ENCODE data around the gene VTI1A.

The VTI1A gene

GRCh38 chr10:112750427-112751167 is 303.6 kb downstream of the VTI1A start:
- DNase-seq (ENCODE audit: low read depth in 1 of 2, low spot score in 1 of 2) = no peak

- DNase-seq (ENCODE audit: low read depth in 1 of 2, low spot score in 1 of 2) = no peak
Measured at GRCh38 chr10:112751651-112752050, 304.6 kb downstream of the VTI1A start.

- DNase-seq (ENCODE audit: low read depth in 1 of 2, low spot score in 1 of 2) = no peak
Measured at GRCh38 chr10:112752288-112752687, 305.3 kb downstream of the VTI1A start.

DNA sequence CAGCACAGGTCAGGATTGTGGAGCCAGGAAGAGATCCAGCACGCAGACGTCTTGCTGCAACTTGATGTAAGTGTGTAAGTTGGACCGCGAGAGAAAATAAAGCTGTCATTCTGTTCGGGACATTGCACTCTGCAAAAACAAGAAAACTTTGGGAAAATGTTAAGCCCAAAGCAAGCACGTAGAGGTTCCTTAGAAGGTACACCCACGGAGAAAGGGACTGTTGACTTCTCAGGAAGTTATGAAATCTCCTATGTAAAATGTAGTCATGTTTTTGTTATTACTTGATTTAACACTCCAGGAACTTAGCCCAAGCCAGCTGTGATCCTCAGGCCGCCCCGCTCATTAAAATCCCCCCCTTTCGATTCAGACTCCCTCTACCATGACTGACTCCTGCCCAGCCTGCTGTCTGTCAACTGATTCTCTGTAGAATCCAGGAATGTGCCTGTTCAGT is 307.0 kb downstream of the VTI1A start:
- no peak for DNase-seq (ENCODE audit: low read depth in 1 of 2, low spot score in 1 of 2)

DNA sequence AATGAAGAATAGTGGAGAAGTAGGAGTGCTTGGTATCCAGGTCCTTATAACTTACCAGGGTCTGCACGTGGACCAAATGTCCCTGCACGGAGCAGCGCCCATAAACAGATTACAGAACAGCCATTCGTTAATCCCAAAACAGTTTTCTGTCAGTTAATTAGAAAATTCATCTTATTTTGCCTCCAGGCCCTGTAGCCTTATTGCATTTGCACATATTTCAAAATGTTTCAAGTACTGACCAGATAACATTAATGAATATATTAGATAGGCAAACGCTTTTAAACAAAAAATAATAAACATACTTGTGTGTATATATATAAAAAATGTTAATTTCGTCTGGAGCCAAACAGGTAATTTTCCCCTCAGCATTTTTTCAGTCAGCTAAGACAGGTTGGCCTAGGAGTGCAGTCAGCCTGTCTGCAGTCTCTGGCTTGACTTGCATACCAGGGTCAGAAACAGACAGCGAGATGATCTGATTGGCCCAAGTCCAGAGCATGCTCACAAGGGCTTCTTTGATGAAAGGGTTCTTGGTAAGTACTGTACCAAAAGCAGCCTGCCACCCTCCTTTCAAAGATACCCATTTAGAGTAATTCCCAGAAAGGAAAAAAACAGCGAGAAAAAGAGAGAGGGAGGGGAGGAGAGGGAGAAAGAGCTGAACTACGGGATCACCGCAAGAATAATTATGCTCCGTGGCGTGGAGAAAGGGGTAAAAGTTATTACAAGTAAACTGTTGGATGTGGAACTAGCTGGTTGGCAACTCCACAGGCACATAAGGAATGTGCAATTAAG is 308.6 kb downstream of the VTI1A start:
- no peak for DNase-seq (ENCODE audit: low read depth in 1 of 2, low spot score in 1 of 2)

DNA sequence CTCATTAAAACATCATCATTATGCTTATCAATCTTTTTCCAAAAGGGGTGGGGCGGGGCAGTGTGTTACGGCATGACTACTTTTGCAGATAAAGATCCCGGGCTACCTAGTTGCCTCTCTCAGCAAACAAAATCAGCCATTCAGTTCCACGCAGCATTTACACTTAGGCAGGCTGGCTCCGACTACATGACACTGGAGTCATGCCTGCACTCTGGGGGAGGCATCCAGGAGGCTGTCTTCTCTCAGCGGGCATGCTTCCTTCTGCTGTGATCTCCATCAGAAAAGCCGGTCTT is 309.2 kb downstream of the VTI1A start:
- DNase-seq (ENCODE audit: low read depth in 1 of 2, low spot score in 1 of 2) = no peak

DNA sequence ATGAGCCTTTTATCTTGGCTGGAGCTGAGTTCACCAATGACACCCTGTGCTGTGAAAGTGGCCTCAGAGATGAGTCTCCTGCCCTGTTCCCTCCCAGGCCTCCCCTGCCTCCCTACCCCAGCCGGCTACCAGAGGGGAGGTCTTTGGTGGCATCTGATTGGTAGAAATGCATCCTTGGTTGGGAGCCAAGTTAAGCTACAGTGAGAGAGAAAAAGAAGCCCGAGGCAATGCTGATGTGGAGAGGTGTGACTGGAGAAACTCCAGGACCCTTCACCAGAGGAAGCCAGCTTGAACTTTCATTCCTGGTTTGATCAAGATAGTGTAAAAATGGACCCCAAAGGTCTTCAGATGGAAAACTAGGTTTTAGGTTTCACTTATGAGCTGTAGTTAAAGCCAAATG is 311.9 kb downstream of the VTI1A start:
- no peak for DNase-seq (ENCODE audit: low read depth in 1 of 2, low spot score in 1 of 2)

DNA sequence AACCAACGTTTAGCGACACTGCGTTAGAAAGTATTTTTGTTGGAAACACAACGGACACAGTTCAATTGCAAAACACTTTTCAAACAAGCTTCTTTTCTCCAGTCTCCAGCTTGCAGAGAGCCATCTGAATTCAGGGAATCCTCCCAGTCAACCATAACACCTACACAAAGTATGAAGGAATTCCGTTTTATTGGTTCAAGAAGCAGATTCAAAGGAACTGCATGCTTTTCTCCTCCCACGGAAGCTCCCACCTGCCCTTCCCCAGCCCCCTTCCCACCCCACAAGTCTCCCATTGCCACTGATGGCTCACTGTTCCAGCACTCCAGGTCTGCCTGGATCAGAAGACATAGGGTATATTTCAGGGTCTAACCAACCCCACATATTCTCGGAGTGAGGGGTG is 312.5 kb downstream of the VTI1A start:
- DNase-seq (ENCODE audit: low read depth in 1 of 2, low spot score in 1 of 2) = no peak

GRCh38 chr10:112761256-112761655 is 314.2 kb downstream of the VTI1A start:
- no peak for DNase-seq (ENCODE audit: low read depth in 1 of 2, low spot score in 1 of 2)

DNA sequence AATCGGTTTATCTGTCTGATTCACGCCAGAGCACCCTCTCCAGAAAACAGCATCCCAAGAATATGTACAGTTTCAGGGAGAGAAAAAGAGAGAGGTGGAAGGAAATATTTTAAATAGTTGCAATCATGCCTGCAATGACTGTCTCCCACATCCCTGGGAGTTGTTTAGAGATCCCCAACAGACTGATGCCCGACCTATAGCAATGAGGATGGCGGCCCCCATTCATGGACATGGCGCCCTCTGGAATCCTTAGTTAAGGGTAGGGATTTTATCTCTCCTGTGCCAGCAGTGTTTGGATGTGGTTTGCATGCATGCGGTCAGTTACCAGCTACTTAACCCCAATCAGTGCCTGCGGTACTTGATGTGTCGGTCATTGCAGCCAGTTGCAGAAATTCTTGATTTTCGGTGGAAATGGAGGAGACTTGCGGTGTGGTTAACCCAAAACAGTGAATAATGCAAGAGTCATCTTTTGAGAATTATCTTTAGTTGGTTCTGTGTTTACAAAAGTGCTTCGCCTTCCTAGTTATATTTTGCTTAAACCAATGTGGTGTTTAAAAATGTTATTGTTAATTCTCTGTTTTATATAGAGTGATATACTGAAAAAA is 317.0 kb downstream of the VTI1A start:
- no peak for DNase-seq (ENCODE audit: low read depth in 1 of 2, low spot score in 1 of 2)

DNA sequence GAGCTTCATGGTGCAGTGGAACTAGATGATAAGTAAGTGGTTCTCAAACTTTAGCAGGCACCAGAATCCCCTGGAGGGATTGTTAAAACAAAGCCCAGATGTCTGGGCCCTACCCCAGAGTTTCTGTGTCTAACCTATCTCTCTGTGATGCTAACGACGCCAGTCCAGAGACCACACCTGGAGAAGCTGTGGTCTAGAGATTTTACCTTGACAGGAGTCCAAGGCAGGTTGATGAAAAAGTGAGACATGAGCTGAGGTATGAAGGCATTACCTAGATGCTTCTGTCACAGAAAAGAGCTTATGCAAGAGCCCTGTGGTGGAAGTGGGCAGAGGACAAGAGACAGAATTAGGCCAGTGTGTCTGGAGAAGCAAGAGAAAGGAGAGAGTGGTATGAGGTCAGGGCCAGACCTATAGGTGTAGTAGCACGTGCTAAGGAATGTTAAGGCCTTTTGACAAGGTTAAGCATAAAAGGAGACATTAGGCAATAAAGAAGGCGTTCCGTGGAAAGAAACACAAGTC is 318.8 kb downstream of the VTI1A start:
- DNase-seq (ENCODE audit: low read depth in 1 of 2, low spot score in 1 of 2) = no peak

GRCh38 chr10:112766636-112767035 is 319.6 kb downstream of the VTI1A start:
- DNase-seq (ENCODE audit: low read depth in 1 of 2, low spot score in 1 of 2) = no peak

DNA sequence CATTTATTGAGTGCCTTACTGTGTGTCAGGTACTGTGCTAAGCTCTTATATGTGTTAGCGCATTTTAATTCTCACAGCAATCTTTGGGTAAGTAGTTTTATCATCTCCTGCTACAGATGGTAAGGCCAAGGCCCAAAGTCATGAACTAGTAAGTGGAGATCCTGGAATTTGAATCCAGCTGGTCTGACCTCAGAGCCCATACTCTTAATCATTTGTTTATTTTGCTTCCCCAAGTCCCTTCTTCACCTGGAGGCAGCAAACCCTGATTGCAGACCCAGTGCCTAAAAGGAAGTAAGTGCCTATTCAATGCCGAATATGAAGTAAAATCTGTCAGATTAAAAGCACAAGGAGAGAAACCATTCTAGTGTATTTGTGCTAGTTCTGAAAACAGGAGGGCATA is 320.1 kb downstream of the VTI1A start:
- DNase-seq (ENCODE audit: low read depth in 1 of 2, low spot score in 1 of 2) = no peak

- DNase-seq (ENCODE audit: low read depth in 1 of 2, low spot score in 1 of 2) = no peak
Measured at GRCh38 chr10:112768121-112768520, 321.1 kb downstream of the VTI1A start.

GRCh38 chr10:112769081-112769480 is 322.1 kb downstream of the VTI1A start:
- DNase-seq (ENCODE audit: low read depth in 1 of 2, low spot score in 1 of 2) = no peak

DNA sequence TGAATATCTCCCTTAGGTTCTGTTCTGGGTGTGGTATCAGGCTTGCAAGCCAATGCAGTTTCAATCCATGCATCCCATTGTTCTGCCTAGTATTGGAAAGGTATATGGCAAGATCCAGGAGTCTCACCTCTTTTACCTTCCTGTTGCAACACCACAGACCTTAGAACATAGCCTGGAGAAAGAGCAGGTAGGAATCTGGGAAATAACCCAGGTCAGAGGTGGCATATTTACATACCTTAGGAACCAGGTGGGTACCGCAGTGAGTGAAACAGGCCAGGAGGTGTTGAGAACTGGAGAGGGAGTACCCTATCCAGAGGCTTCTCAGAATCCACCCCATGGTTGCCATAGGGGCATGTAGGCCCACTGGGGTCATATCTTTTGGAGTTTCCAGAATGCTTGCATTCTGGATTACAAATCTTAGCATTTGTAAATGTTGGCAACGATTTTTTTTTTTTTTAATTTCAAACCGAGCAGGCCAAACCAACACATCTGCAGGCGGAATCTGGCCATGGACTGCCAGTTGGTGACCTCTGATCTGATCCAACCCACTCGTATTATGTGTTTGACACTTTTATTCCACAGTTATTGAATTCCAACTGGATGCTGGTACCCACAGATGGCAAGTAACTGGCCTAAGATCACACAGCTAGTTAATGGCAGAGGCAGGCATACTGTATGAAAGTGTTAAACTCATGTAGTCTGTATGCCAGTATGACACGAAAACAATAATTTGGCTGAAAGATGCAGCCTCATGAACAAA is 322.8 kb downstream of the VTI1A start:
- no peak for DNase-seq (ENCODE audit: low read depth in 1 of 2, low spot score in 1 of 2)

- DNase-seq (ENCODE audit: low read depth in 1 of 2, low spot score in 1 of 2) = no peak
Measured at GRCh38 chr10:112771733-112772132, 324.7 kb downstream of the VTI1A start.

- DNase-seq (ENCODE audit: low read depth in 1 of 2, low spot score in 1 of 2) = no peak
Measured at GRCh38 chr10:112773783-112774182, 326.8 kb downstream of the VTI1A start.

- no peak for DNase-seq (ENCODE audit: low read depth in 1 of 2, low spot score in 1 of 2)
Measured at GRCh38 chr10:112774210-112774609, 327.2 kb downstream of the VTI1A start.

DNA sequence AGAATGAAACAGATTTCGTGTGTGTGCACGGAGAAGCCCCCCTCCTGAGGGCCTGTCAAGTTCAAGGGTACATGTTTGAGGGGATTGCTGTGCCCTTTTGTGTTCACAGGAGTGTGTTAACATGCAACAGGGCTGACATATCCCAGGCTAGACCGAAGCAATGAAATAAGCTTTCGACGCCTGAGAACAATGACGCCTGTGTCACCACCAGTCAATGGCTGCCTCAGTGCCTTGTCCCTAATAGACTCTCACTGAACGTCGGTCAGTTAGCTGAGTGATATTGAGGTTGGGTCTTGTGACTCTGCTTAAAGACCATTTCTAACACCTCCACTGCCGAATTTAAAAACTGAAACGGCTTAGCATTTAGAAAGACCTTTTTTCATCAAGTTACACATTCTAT is 327.8 kb downstream of the VTI1A start:
- no peak for DNase-seq (ENCODE audit: low read depth in 1 of 2, low spot score in 1 of 2)

DNA sequence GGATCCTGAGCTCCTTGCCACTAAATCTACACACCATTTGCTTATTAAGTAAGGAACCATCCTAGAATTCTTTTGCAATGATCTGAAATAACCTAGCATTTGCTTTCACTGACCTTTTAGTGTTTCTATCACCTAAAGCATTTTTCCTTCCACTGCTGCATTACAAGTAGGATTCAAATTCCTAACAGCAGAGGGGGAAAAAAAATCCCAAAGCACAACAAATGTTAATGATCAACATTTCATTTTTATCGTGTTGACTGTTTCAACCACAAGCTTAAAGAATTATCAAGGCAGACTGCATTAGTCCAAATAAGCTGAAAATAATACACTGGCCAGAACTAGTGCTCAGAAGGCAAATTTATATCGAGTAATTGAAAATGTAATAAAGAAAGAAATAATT is 328.4 kb downstream of the VTI1A start:
- no peak for DNase-seq (ENCODE audit: low read depth in 1 of 2, low spot score in 1 of 2)
